Karpas-422 (cell line): ENCODE measurements around the gene G2E3. TPM values are rescaled to one million over a fixed set of nuclear protein-coding genes. Genes with fewer than 3 reads are reported as not detected.

ENCODE experiments used
- DNase-seq: peaks from one replicate; pipeline ENCODE4 v3.0.0-alpha.2; 2015
- H2AFZ ChIP-seq: fragments of 200-600 bp; sonication (generic); 2 replicates; pipeline ENCODE4 v1.6.1; 2014; ENCODE audit warnings: antibody characterized with exemption, low read length, mixed read lengths
- H3K27ac ChIP-seq: fragments of 200-600 bp; sonication (generic); 2 replicates; pipeline ENCODE4 v1.5.1; 2014; ENCODE audit warnings: mild to moderate bottlenecking, low read length, moderate library complexity
- H3K27me3 ChIP-seq: fragments of 200-600 bp; sonication (generic); 2 replicates; pipeline ENCODE4 v1.6.1; 2014; ENCODE audit warnings: low read length, mixed read lengths
- H3K36me3 ChIP-seq: fragments of 200-600 bp; sonication (generic); 2 replicates; pipeline ENCODE4 v1.6.1; 2014; ENCODE audit warnings: low read length, mixed read lengths; ENCODE audit not compliant: insufficient read depth
- H3K4me1 ChIP-seq: fragments of 200-600 bp; sonication (generic); 2 replicates; pipeline ENCODE4 v1.6.1; 2014; ENCODE audit warnings: mild to moderate bottlenecking, low read length, mixed read lengths
- H3K4me2 ChIP-seq: fragments of 200-600 bp; sonication (generic); 2 replicates; pipeline ENCODE4 v1.6.1; 2014; ENCODE audit warnings: low read length, low read depth, mild to moderate bottlenecking; ENCODE audit not compliant: poor library complexity, severe bottlenecking
- H3K4me3 ChIP-seq: fragments of 200-600 bp; sonication (generic); 2 replicates; pipeline ENCODE4 v1.5.1; 2014; ENCODE audit warnings: mild to moderate bottlenecking, antibody characterized with exemption, low read length, mixed read lengths
- H3K79me2 ChIP-seq: fragments of 200-600 bp; sonication (generic); 2 replicates; pipeline ENCODE4 v1.6.1; 2014; ENCODE audit warnings: mild to moderate bottlenecking, low read length, mixed read lengths
- H3K9ac ChIP-seq: fragments of 200-600 bp; sonication (generic); 2 replicates; pipeline ENCODE4 v1.6.0; 2014; ENCODE audit warnings: low read length
- H3K9me2 ChIP-seq: fragments of 200-600 bp; sonication (generic), shearing (Covaris generic); replicated peaks from 2 replicates; pipeline ENCODE4 v1.6.0; 2014; ENCODE audit warnings: mild to moderate bottlenecking, low read length, moderate library complexity; ENCODE audit not compliant: insufficient read depth
- H3K9me3 ChIP-seq: fragments of 300-700, 200-600 bp; sonication (generic); 2 replicates; pipeline ENCODE4 v1.6.1; 2014; ENCODE audit warnings: low read length, mixed read lengths
- H4K20me1 ChIP-seq: fragments of 200-600 bp; sonication (generic); 2 replicates; pipeline ENCODE4 v1.6.1; 2014; ENCODE audit warnings: mild to moderate bottlenecking, antibody characterized with exemption, low read length, low read depth; ENCODE audit not compliant: insufficient read depth
- total RNA-seq: library from RNA; depleted of rRNA; stranded (reverse); fragments of >200 nt; shearing (Covaris generic); gene quantifications from 2 replicates; pipeline ENCODE4 v1.2.3, GENCODE V29; 2014; ENCODE audit warnings: low replicate concordance

G2E3 gene
- total RNA-seq, 1 experiment from 2014 or later, result 54.3 TPM

- peaks cover 75% of the 10 kb centered on the region for H3K36me3 ChIP-seq
- H3K27me3 ChIP-seq, result no peaks in the 10 kb centered on the region
- H3K9ac ChIP-seq, result no peak overlapping the region
- H3K4me2 ChIP-seq, result no peak overlapping the region
- DNase-seq, result no peak
- peaks cover 3% of the 10 kb centered on the region; the same call in 1 of the 2 replicates for H3K9me3 ChIP-seq
- H2AFZ ChIP-seq, result no peak overlapping the region
- no peak overlapping the region for H3K4me3 ChIP-seq
- no peak overlapping the region for H3K27ac ChIP-seq
- no peaks in the 10 kb centered on the region for H3K9me2 ChIP-seq
- no peaks in the 10 kb centered on the region for H3K4me1 ChIP-seq
- H3K79me2 ChIP-seq, result peaks cover 100% of the 10 kb centered on the region
- no peaks in the 10 kb centered on the region for H4K20me1 ChIP-seq
These were observed 21.8 kb downstream of the G2E3 start for GRCh38 chr14:30580616-30581282.

- no peaks in the 10 kb centered on the region for H4K20me1 ChIP-seq
- H3K9ac ChIP-seq, result no peak overlapping the region
- H3K4me3 ChIP-seq, result no peak overlapping the region
- no peaks in the 10 kb centered on the region for H3K27me3 ChIP-seq
- H3K9me3 ChIP-seq, result peaks cover 3% of the 10 kb centered on the region; the same call in 1 of the 2 replicates
- DNase-seq, result no peak
- no peaks in the 10 kb centered on the region for H3K9me2 ChIP-seq
- peaks cover 80% of the 10 kb centered on the region for H3K36me3 ChIP-seq
- no peak overlapping the region for H3K27ac ChIP-seq
- H3K4me1 ChIP-seq, result no peaks in the 10 kb centered on the region
- no peak overlapping the region for H3K4me2 ChIP-seq
- H3K79me2 ChIP-seq, result peaks cover 100% of the 10 kb centered on the region
- no peak overlapping the region for H2AFZ ChIP-seq
These were observed 22.3 kb downstream of the G2E3 start for GRCh38 chr14:30581283-30581625.

GRCh38 chr14:30582376-30582775, 23.4 kb downstream of the G2E3 start:
- no peak overlapping the region for H3K4me3 ChIP-seq
- H4K20me1 ChIP-seq, result no peaks in the 10 kb centered on the region
- no peak overlapping the region for H3K9ac ChIP-seq
- H3K9me2 ChIP-seq, result no peaks in the 10 kb centered on the region
- H3K27ac ChIP-seq, result no peak overlapping the region
- H3K79me2 ChIP-seq, result peaks cover 99% of the 10 kb centered on the region
- no peaks in the 10 kb centered on the region for H3K4me1 ChIP-seq
- no peak for DNase-seq
- H3K27me3 ChIP-seq, result no peaks in the 10 kb centered on the region
- no peak overlapping the region for H2AFZ ChIP-seq
- H3K36me3 ChIP-seq, result peaks cover 85% of the 10 kb centered on the region
- peaks cover 3% of the 10 kb centered on the region; the same call in 1 of the 2 replicates for H3K9me3 ChIP-seq
- no peak overlapping the region for H3K4me2 ChIP-seq

GRCh38 chr14:30584058-30584630, 25.2 kb downstream of the G2E3 start:
- H3K36me3 ChIP-seq, result peaks cover 87% of the 10 kb centered on the region
- no peak for DNase-seq
- no peak overlapping the region for H2AFZ ChIP-seq
- no peaks in the 10 kb centered on the region; the same call in 1 of the 2 replicates for H3K9me3 ChIP-seq
- H3K27me3 ChIP-seq, result no peaks in the 10 kb centered on the region
- H4K20me1 ChIP-seq, result no peaks in the 10 kb centered on the region
- no peak overlapping the region for H3K4me2 ChIP-seq
- H3K4me3 ChIP-seq, result no peak overlapping the region
- no peak overlapping the region for H3K9ac ChIP-seq
- H3K27ac ChIP-seq, result no peak overlapping the region
- H3K4me1 ChIP-seq, result no peaks in the 10 kb centered on the region
- no peaks in the 10 kb centered on the region for H3K9me2 ChIP-seq
- H3K79me2 ChIP-seq, result peaks cover 98% of the 10 kb centered on the region

- no peaks in the 10 kb centered on the region; the same call in 1 of the 2 replicates for H3K9me3 ChIP-seq
- no peak overlapping the region for H3K27ac ChIP-seq
- H3K36me3 ChIP-seq, result peaks cover 89% of the 10 kb centered on the region
- no peaks in the 10 kb centered on the region for H3K9me2 ChIP-seq
- H3K9ac ChIP-seq, result no peak overlapping the region
- H3K4me2 ChIP-seq, result no peak overlapping the region
- H2AFZ ChIP-seq, result no peak overlapping the region
- H3K79me2 ChIP-seq, result peaks cover 98% of the 10 kb centered on the region
- no peaks in the 10 kb centered on the region for H3K4me1 ChIP-seq
- H3K4me3 ChIP-seq, result no peak overlapping the region
- no peaks in the 10 kb centered on the region for H4K20me1 ChIP-seq
- H3K27me3 ChIP-seq, result no peaks in the 10 kb centered on the region
- no peak for DNase-seq
These were observed 26.2 kb downstream of the G2E3 start for GRCh38 chr14:30585204-30585603.

GRCh38 chr14:30587141-30587540, 28.2 kb downstream of the G2E3 start:
- Histone ChIP-seq H3K4me3 (no peak overlapping the region), H3K27me3 (no peaks in the 10 kb centered on the region), H3K36me3 (peaks cover 90% of the 10 kb centered on the region), H4K20me1 (no peaks in the 10 kb centered on the region), H3K9me3 (no peaks in the 10 kb centered on the region; the same call in 1 of the 2 replicates), H3K4me1 (no peaks in the 10 kb centered on the region), H3K27ac (no peak overlapping the region), H3K9me2 (no peaks in the 10 kb centered on the region), H2AFZ (no peak overlapping the region), H3K79me2 (peaks cover 98% of the 10 kb centered on the region), H3K4me2 (no peak overlapping the region), H3K9ac (no peak overlapping the region)
- DNase-seq, result no peak

- Histone ChIP-seq H3K9me2 (no peaks in the 10 kb centered on the region), H3K9me3 (no peaks in the 10 kb centered on the region; the same call in 1 of the 2 replicates), H3K79me2 (peaks cover 96% of the 10 kb centered on the region), H3K4me1 (no peaks in the 10 kb centered on the region), H2AFZ (no peak overlapping the region), H3K36me3 (peaks cover 88% of the 10 kb centered on the region), H3K27ac (no peak overlapping the region), H3K4me3 (no peak overlapping the region), H3K4me2 (no peak overlapping the region), H3K9ac (no peak overlapping the region), H3K27me3 (no peaks in the 10 kb centered on the region), H4K20me1 (no peaks in the 10 kb centered on the region)
- no peak for DNase-seq
These were observed 29.9 kb downstream of the G2E3 start for GRCh38 chr14:30588873-30589272.

GRCh38 chr14:30596935-30597334, 38.0 kb downstream of the G2E3 start:
- H3K79me2 ChIP-seq, result peaks cover 80% of the 10 kb centered on the region
- H3K4me3 ChIP-seq, result no peak overlapping the region
- H4K20me1 ChIP-seq, result no peaks in the 10 kb centered on the region
- no peak overlapping the region for H2AFZ ChIP-seq
- H3K9me3 ChIP-seq, result no peaks in the 10 kb centered on the region
- H3K9me2 ChIP-seq, result no peaks in the 10 kb centered on the region
- DNase-seq, result no peak
- no peaks in the 10 kb centered on the region for H3K27me3 ChIP-seq
- H3K9ac ChIP-seq, result no peak overlapping the region
- H3K27ac ChIP-seq, result no peak overlapping the region
- H3K4me1 ChIP-seq, result no peaks in the 10 kb centered on the region
- H3K4me2 ChIP-seq, result no peak overlapping the region
- H3K36me3 ChIP-seq, result peaks cover 74% of the 10 kb centered on the region
